C4-2B (cell line): Measurements from ENCODE around the gene RAP1GAP.

Source experiments
- CTCF ChIP-seq: fragments of 450-650 bp; conservative IDR thresholded peaks from 2 replicates; pipeline ENCODE4 v1.5.1; 2017; ENCODE audit warnings: mild to moderate bottlenecking
- ZFX ChIP-seq: fragments of 450-650 bp; IDR thresholded peaks from 2 replicates; pipeline ENCODE4 v1.6.1; 2017

- TF ChIP-seq CTCF, result no peak
- TF ChIP-seq ZFX, result no peak
These were observed 57.1 kb downstream of the RAP1GAP start for GRCh38 chr1:21612057-21612456.
